ENCODE data around the gene GTPBP1.

The GTPBP1 gene

GRCh38 chr22:38761202-38762162, 55.7 kb downstream of the GTPBP1 start:
- DNase-seq = no peak

GRCh38 chr22:38762551-38762983, 56.8 kb downstream of the GTPBP1 start:
- no peak for DNase-seq

- peak; percentile 81 for DNase-seq
Observed at GRCh38 chr22:38766076-38766777, 60.5 kb downstream of the GTPBP1 start.

- DNase-seq = no peak
Observed at GRCh38 chr22:38767313-38767712, 61.6 kb downstream of the GTPBP1 start.

GRCh38 chr22:38768036-38768435, 62.3 kb downstream of the GTPBP1 start:
- DNase-seq = no peak

GRCh38 chr22:38770257-38770949, 64.7 kb downstream of the GTPBP1 start:
- no peak for DNase-seq

- DNase-seq = no peak
Observed at GRCh38 chr22:38772623-38772873, 66.8 kb downstream of the GTPBP1 start.

GRCh38 chr22:38773363-38773946, 67.7 kb downstream of the GTPBP1 start:
- DNase-seq = no peak

- DNase-seq = no peak
Observed at GRCh38 chr22:38774496-38775166, 68.9 kb downstream of the GTPBP1 start.

GRCh38 chr22:38775656-38776055, 69.9 kb downstream of the GTPBP1 start:
- DNase-seq = no peak

GRCh38 chr22:38776086-38776485, 70.3 kb downstream of the GTPBP1 start:
- no peak for DNase-seq

- no peak for DNase-seq
Observed at GRCh38 chr22:38777087-38777671, 71.4 kb downstream of the GTPBP1 start.

GRCh38 chr22:38781033-38781432, 75.3 kb downstream of the GTPBP1 start:
- DNase-seq = no peak

- DNase-seq = no peak
Observed at GRCh38 chr22:38782402-38783094, 76.8 kb downstream of the GTPBP1 start.
